Right ventricle myocardium inferior (tissue), 1 donor: Measurements from ENCODE around the gene MKKS. TPM values are rescaled to one million over a fixed set of nuclear protein-coding genes. Genes with fewer than 3 reads are reported as not detected.

Experiments
- ATAC-seq: fragments of 200-7000 bp; cut with Tn5 transposase; one replicate; pipeline ENCODE4 v1.9.1; 2020; ENCODE audit warnings: mild to moderate bottlenecking, moderate library complexity
- DNase-seq: peaks from one replicate; pipeline ENCODE4 v3.0.0; 2021; ENCODE audit errors: missing footprints
- intact Hi-C: fragments of 100-400 bp; cut with DNase I; formaldehyde crosslinking; loops from one replicate; pipeline ENCODE4 v1.11.0; 2022
- total RNA-seq: library from RNA; stranded (reverse); fragmentation: NEBNext Ultra II Directional; extraction: Animal tissue kit (Norgen Biotek cat#: 25700); gene quantifications from one replicate; pipeline ENCODE4 v1.2.1, GENCODE V29; 2021
- donor health status: DM: no; HTN: yes; CAD: no; lungs with severe emphysema.

Gene MKKS
- total RNA-seq, 1 donor from 2014 or later: 27.4 TPM

DNA sequence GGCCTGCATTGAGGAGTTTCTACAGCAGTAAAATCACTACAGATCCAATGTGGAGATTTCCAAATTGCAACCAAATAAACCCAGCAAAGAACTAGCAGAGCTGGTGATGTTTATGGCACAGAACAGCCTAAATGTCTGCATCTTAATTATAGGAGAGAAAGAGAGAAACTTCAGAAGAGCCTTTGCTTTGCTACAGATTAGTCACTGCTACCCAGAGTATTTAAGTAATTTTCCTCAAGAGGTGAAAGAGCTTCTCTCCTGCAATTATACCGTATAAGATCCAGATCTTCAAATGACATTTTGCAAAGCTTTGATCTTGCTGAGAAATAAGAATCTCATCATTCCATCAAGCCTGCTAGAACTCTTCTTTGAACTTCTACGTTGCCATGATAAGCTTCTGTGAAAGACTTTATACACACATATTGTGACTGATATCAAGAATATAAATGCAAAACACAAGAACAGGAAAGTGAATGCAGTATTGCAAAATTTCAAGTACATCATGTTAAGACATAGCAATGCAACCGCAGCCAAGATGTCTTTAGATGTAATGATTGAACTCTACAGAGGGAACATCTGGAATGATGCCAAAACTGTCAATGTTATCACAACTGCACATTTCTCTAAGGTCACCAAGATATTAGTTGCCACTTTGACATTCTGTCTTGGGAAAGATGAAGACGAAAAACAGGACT lies 48.0 kb downstream of the MKKS start:
- intact Hi-C loops: no loop called here
- ATAC-seq: no peak
- no peak for DNase-seq

DNA sequence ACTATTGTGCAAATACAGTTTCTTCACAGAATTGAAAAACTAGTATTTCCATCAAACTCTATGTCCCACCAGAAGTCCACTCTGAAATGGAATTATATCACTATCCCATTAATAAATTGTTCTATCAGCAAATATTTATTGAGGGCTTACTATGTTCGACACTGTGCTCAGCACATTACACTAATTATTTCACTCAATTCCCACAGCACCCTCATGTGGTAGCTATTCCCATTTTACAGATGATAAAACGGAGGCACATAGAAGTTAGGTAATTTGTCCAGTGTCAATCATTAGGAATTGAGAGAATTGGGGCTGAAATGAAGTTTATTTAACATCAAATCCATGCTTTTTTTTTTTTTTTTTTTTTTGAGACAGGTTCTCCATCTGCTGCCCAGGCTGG lies 52.5 kb downstream of the MKKS start:
- no peak for ATAC-seq
- intact Hi-C loops: no loop called here
- no peak for DNase-seq

DNA sequence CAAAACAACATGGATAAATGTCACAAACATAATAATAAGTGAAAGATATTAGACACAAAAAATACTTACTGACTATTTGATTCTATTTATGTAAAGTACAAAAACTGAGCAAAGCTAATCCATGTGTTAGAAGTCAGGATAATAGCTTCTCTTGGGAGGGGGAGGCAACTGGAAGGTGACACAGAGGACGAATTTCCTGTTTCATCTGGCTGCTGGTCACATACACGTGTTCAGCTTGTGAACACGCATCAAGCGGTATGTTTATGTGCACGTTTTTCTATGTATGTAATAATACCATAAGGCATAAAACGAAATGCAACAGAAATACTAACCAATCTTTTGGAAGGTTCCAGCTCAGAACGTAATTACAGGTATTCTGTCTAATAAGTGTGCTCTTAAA lies 54.3 kb downstream of the MKKS start:
- ATAC-seq (no peak), DNase-seq (no peak)
- intact Hi-C loops: no loop called here

DNA sequence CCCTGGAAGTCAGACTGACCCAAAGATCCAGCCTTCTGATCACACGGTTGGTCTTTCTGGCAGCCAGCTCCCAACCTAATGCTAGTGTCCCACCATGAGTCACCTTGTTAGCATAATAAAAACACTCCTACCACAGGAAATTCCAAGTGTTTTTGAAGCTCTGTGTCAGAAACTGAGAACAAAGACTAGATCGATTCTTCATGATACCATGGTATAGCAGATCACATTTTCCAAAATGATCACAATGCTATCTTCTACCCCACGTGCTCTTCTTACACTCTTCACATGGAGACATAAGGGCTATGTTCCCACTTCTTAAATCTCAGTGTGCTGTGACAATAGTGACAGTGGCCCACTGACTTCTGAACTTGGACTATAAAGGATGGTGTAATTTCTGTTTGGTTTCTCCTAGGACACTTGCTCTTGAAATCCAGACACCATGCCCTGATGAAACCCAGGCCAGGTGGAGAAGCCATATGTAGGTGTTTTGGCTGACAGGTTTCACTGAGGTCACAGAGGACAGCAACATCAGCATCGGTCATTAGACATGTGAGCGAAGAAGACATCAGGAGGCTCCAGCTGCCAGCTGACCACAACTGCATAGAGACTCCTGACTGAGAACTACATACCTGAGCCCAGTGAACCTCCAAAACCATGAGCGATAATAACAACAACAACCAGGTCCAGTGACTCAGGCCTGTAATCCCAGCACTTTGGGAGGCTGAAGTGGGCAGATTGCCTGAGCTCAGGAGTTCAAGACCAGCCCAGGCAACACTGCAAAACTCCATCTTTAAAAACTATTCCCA lies 57.5 kb downstream of the MKKS start:
- intact Hi-C loops: no loop called here
- ATAC-seq (no peak), DNase-seq (no peak)

DNA sequence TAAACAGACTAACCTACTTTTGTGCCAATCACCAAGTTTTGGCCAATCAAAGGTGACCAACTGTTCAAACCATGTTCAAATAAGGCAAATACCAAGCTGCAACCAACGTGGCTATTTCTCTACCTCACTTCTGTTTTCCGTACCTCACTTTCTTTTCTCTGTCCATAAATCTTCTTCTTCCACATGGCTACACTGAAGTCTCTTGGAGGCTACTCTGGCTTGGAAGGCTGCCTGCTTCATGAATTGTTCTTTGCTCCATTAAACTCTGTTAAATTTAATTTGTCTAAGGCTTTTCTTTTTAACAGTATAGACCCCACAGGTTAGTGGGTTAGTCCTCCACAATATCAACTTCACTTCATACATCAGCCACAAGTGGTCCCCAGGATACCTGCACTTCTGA lies 58.8 kb downstream of the MKKS start:
- DNase-seq: no peak
- no peak for ATAC-seq
- intact Hi-C loops: no loop called here

DNA sequence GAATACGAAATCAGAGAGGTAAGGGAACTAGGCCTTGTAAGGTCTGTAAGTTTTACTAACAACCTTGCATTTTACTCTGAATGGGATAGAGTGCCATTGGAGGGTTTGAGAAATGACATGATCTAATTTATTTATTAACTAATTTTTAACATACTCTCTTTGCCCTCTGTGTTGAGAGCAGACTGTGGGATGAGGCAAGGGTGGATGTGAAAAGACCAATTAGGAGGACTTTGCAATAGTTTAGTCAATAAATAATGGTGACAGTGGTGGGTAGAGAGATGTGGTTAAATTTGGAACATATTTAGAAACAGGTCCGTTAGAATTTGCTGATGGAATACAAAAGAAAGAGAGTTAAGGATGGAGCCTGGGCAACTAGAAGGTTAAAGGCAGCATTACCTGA lies 60.0 kb downstream of the MKKS start:
- intact Hi-C loops: no loop called here
- DNase-seq (no peak), ATAC-seq (no peak)

DNA sequence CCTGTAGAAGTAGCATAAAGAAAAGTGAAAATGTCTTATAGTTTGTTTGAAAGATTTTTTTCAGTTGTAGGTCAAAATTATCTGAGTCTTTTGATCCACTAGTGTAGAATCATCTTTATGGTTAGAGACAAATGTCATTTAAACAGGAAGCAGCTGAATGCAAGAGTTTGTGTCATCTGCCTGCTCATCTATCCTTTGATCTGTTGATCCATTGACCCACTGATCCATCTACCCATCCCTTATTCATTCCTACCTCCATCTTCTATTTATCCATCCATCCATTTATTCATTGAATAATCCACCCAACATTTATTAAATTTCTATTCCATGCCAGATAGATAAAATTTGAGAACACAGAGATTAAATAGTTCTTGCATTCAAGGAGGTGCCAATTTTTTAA lies 62.6 kb downstream of the MKKS start:
- intact Hi-C loops: no loop called here
- DNase-seq (no peak), ATAC-seq (no peak)

DNA sequence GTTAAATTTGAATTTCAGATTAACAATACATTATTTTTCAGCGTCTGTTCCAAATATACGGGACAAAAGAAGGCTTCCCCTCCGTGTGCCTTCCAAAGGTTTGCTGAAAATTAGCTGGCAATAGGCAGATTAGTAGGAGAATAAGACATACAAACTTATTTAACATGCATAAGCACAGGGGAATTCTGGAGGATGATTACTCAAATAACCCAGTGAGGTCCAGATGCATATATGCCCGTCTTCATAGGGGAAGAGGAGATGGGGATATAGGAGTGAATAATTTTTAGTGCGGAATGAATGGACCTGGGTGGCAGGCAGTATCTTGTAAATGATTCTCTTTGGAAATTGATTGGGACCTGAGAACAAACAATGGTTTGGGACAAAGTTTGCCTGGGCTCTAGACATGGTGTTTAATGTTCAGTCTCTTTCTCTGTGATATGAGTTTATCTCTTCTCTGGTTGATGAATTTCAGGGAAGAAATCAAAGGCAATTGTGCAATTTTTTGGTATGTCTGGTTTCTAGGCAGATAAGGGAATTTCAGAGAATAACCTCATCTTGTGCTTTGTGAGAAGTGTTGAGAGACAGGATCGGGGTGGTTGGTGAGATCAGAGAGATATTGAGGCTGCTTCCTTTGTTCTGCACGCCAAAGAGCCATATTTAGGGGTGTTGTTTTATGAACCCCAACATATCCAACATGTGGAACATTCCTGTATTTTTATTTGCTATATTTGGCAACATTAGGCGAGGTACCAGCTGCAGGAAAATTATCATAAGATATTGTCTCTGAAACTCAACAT lies 63.7 kb downstream of the MKKS start:
- no peak for DNase-seq
- intact Hi-C loops: no loop called here
- ATAC-seq: no peak

DNA sequence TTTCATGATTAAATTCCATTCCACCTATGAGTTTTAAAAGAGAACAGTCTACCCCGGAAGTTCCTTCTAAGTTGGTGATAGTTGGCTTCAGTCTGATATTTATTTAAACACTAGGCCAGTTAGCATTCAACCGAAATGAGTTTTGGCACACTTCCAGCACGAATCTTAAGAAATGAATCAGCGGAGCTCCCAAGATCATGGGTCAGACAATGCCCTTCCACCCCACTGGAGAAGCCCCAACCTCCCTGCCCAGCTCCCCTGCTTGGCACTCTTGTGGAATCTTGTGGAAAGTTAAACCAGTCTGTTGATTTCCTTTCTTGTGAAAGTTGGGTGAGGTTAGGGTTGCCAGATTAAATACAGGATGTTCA lies 64.3 kb downstream of the MKKS start:
- DNase-seq (no peak), ATAC-seq (no peak)
- intact Hi-C loops: no loop called here

DNA sequence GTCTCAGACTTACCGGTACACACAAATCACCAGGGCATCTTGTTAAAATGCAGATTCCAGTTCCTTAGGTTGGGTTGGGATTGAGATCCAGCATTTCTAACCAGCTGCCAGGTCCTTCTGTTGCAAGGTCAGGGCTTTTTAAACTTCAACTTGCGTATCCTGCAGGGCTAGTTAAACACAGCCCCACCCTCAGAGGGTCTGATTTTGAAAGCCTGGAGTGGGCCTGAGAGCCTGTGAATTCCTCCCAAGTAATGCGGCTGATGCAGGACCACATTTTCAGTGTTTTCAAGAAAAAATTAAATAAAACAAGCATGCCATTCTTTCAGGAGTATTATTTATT lies 65.3 kb downstream of the MKKS start:
- no peak for ATAC-seq

DNA sequence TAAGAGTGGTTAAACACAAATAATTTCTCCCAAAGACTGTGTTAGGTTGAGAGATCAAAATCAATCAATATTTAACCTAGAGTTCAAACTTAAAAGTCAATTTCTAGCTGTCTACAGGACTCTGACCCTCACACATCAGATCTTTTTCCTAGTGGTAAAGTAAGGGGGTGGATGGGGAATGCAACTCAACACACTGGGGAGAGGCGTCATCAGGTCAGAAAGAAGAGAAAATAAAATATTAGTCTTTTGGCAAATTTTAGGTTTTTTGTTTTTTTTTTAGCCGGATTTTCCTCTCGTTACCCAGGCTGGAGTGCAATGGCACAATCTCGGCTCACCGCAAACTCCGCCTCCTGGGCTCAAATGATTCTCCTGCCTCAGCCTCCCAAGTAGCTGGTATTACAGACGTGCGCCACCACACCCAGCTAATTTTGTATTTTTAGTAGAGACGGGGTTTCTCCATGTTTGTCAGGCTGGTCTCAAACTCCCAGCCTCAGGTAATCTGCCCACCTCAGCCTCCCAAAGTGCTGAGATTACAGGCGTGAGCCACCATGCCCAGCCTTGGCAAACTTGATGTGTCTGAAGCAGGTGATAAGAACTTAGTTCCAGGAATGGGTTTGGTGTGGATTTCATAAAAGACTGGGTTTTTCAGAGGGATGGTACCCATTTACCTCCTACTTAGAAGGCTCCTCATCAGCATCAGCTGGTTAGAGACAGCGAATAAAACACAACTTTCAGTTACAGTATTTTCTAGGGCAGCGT lies 65.9 kb downstream of the MKKS start:
- intact Hi-C loops: no loop called here
- no peak for DNase-seq
- ATAC-seq: no peak

More for the DNA sequence above, 65.3 kb downstream of the MKKS start:
- DNase-seq: no peak
- intact Hi-C loops: no loop called here

DNA sequence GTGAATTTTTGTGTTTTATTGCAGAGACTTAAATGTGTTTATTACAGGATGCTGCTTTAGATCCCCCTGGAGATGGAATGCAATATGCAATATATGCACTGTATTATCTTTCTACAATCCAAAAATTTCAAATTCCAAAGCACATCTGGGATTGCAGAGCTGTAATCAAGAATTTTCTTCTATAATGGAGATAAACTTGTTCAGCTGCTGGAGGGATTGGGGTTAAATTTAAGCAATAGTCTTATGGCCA lies 66.4 kb downstream of the MKKS start:
- no peak for DNase-seq
- intact Hi-C loops: no loop called here
- ATAC-seq: no peak

DNA sequence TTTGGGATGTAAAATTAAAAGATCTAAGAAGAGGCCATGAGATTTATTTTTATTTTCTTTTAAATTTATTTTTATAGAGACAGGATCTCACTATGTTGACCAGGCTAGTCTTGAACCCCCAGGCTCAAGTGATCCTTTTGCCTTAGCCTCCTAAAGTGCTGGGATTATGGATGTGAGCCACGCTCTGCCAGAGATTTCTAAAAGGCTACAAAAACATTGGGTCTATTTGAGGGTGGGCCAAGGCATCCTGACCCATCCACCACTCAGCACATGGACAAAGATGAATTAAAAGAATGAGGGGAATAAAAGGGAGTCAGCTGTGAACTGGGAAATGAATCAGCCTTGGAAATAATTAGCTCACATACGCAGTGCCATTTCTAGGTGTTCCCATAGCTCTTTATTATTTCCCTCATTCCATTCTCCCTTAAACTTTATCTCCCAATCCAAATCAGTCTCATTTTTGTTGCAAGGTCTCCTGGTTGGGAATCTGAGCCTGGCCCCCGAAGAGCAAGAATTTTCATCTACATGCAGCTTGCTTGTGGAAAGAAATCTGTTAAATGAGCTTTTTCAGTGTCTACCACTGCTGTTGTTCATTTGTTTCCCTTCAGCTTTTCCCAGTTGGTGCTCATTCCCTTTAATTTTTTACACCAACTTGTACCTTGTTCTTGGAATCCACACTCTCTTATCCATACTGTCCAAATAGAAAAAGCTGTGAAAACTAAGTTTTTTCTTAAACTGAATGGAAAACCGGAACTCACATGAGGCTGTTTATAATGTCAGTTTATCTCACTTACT lies 66.9 kb downstream of the MKKS start:
- DNase-seq: no peak
- no peak for ATAC-seq
- intact Hi-C loops: no loop called here

DNA sequence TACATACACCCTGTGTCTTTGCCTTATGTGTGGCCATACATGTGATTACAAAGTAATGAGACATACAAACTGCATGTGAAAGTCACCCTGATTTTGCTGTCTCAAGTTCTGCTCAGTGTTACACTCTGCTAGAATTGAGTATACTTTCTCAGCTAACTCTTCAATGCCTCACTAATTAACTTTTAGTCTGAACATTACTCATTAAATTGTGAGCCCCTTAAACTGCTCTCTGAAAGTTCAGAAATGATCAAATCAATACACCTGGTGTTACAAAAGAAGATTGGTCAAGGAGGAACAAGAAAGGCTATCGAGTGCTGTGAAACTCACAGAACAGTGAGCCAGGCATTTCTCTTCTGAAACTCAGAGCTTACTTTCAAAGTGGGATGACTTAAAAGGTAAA lies 71.3 kb downstream of the MKKS start:
- ATAC-seq: no peak

DNA sequence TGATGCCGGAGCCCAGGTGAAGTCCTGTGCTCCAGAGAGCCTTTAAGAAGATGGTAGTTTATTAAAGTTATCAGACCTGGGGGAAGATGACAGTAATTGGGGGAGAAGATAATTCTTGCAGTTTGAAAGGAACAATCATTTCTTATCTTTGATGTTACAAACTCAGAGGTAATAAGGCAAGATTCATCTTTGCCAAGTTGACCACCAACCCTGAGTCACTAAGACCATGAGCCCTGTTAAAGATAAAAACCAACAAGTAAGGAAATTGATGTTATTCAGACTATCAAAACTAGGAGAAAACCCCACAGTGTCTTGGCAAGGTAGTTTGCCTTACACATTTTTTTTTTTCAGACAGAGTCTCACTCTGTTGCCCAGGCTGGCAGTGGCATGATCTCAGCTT lies 73.1 kb downstream of the MKKS start:
- ATAC-seq (no peak), DNase-seq (no peak)
- intact Hi-C loops: no loop called here

More for the DNA sequence above, 71.3 kb downstream of the MKKS start:
- intact Hi-C loops: no loop called here
- no peak for DNase-seq

DNA sequence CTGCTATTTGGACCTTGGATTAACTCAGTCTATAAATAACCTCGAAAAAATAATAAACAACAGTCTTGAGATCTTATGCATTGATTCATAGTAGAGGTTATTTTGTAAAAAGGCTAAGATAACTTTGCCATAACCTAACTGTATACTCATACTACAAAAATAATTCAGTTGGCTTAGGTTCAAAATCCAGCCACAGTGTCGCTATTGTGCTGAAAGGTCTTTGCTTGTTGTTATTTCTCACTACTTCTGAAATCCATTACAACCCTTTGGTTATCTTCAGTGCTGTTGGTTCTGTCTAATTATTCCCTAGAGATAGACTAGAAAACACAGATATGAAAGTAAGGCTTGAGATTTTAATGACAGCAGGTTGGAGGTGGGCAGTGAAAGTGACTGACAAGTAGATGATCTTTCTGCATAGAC lies 74.4 kb downstream of the MKKS start:
- intact Hi-C loops: no loop called here
- no peak for ATAC-seq
- no peak for DNase-seq

DNA sequence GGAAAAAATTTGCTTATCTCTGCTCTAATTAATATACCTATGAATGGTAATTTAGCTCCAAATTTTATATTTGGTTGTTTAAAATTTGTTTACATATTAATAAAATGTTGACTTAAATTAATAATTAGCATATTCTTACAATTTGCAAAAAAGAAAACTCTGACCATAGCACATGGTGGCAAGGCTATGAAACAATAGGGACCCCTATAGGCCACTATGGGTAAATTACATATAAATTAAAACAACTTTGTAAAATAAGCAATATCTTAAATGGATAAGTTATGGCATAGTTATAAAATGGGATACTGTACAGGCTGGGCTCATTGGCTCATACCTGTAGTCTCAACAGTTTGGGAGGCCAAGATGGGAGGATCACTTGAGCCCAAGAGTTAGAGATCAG lies 76.0 kb downstream of the MKKS start:
- DNase-seq: no peak
- intact Hi-C loops: no loop called here
- no peak for ATAC-seq

DNA sequence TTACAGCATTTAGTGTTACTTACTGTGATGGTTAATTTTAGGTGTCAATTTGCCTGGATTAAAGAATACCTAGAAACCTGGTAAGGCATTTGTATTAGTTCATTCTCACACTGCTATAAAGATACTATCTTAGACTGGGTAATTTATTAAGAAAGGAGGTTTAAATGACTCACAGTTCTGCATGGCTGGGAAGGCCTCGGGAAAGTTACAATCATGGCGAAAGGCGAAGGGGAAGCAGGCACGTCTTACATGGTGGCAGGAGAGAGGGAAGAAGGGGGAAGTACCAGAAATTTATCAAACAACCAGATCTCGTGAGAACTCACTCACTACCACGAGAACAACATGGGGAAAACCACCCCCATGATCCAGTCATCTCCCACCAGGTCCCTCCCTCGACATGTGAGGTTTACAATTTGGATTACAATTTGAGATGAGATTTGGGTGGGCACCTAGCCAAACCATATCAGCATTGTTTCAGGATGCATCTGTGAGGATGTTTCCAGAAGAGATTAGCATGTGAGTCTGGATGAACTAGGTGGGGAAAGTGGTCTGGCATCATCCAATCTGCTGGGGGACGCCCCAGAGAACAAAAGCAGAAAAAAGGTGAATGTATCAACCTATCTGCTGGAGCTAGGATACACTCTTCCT lies 76.8 kb downstream of the MKKS start:
- ATAC-seq (no peak), DNase-seq (no peak)
- intact Hi-C loops: no loop called here
